Measurements from ENCODE around the gene CCDC6. TPM values are rescaled to one million over a fixed set of nuclear protein-coding genes. Genes with fewer than 3 reads are reported as not detected.
"Not testable (repeated sequence)": the region's sequence is repeated elsewhere in the genome, so short reads cannot be mapped to it uniquely, and the experiment has no call there.

CCDC6 gene
- polyA plus RNA-seq, 2 of the 4 experiments (the other 2 are of a cell fraction), result 21.4 to 43.5 TPM

DNA sequence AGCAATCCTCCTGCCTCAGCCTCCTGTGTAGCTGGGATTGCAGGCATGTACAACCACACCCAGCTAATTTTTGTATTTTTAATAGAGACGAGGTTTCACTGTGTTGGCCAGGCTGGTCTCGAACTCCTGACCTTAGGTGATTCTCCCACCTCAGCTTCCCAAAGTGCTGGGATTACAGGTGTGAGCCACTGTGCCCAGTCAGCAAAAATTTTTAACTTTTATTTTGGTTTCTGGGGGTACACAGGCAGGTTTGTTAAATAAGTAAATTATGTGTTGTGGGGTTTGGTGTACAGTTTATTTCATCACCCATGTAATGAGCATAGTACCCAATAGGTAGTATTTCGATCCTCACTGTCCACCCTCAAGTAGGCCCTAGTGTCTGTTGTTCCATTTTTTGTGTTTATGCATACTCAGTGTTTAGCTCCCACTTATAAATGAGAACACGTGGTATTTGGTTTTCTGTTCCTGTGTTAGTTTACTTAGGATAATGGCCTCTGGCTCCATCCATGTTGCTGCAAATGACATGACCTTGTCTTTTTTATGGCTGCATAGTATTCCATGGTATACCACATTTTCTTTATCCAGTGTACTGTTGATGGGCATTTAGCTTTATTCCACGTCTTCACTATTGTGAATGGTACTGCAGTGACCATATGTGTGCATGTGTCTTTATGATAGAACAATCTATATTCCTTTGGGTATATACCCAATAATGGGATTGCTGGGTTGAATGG, 24.6 kb upstream of the CCDC6 start:
- H3K9me3 ChIP-seq; FAIRE-seq; POLR2A ChIA-PET; H3K4me2 ChIP-seq; H3K27ac ChIP-seq; DNase-seq (ENCODE audit: low read depth in 1 of 2, low spot score in 1 of 2); H3K4me3 ChIP-seq; H3K4me1 ChIP-seq; ATAC-seq: not testable (repeated sequence)
- CTCF ChIA-PET, result interaction anchor here (0.7 to 1.0 kb wide), 2 partner anchors 11 to 73 kb away, joined by 3 to 4 read pairs; no protein-coding TSS in a partner anchor
- WGBS (ENCODE audit: missing lambda C conversion rate), result 20% methylated on average over 5 of the region's 5 CpGs
- peak; percentile 79 for TF ChIP-seq MAFK (IDR thresholded peaks at IDR 0.05; ENCODE audit: partially characterized antibody)

DNA sequence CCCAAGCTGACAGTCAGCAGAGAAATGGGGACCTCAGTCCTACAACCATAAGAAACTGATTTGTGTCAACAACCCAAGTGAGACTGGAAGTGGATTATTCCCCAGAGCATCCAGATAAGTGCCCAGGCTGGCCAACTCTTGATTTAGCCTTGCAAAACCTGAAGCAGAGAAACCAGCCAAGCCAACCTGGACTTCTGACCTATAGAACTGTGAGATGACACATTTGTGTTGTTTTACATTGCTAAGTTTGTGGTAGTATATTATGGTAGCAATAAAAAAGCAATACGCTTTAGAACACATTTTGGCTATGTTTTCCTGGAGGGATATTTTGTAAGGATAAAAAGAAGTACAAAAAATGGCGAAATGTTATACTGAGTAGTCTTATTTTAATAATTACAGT, 19.7 kb upstream of the CCDC6 start:
- peaks cover 14% of the 10 kb centered on the region; the same call in 2 of the 3 replicates for H3K9me3 ChIP-seq
- no peak for DNase-seq (ENCODE audit: low read depth in 1 of 2, low spot score in 1 of 2)
- ChIA-PET POLR2A (no interaction called here), CTCF (no interaction called here)
- no peak overlapping the region for H3K27ac ChIP-seq
- H3K4me2 ChIP-seq, result no peak overlapping the region
- H3K4me1 ChIP-seq, result no peaks in the 10 kb centered on the region
- ATAC-seq, result no peak
- FAIRE-seq, result no peak
- TF ChIP-seq, protein P1, sequence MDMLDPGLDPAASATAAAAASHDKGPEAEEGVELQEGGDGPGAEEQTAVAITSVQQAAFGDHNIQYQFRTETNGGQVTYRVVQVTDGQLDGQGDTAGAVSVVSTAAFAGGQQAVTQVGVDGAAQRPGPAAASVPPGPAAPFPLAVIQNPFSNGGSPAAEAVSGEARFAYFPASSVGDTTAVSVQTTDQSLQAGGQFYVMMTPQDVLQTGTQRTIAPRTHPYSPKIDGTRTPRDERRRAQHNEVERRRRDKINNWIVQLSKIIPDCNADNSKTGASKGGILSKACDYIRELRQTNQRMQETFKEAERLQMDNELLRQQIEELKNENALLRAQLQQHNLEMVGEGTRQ (IDR thresholded peaks at IDR 0.05), result no peak
- no peak for TF ChIP-seq MYC (IDR thresholded peaks at IDR 0.05; ENCODE audit: borderline replicate concordance, low read length)
- TF ChIP-seq POLR2AphosphoS2 (conservative IDR thresholded peaks at IDR 0.05; ENCODE audit: low read length), result no peak
- TF ChIP-seq HDAC2 (IDR thresholded peaks at IDR 0.05), result no peak
- TF ChIP-seq KDM5A (IDR thresholded peaks at IDR 0.05), result no peak
- TF ChIP-seq, protein P2, sequence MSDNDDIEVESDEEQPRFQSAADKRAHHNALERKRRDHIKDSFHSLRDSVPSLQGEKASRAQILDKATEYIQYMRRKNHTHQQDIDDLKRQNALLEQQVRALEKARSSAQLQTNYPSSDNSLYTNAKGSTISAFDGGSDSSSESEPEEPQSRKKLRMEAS (IDR thresholded peaks at IDR 0.05), result no peak
- TF ChIP-seq FOXS1 (CRISPR knock-in tag; IDR thresholded peaks at IDR 0.05), result no peak
- TF ChIP-seq EHMT2 (IDR thresholded peaks at IDR 0.05; ENCODE audit: low read depth), result no peak
- TF ChIP-seq, protein P3, sequence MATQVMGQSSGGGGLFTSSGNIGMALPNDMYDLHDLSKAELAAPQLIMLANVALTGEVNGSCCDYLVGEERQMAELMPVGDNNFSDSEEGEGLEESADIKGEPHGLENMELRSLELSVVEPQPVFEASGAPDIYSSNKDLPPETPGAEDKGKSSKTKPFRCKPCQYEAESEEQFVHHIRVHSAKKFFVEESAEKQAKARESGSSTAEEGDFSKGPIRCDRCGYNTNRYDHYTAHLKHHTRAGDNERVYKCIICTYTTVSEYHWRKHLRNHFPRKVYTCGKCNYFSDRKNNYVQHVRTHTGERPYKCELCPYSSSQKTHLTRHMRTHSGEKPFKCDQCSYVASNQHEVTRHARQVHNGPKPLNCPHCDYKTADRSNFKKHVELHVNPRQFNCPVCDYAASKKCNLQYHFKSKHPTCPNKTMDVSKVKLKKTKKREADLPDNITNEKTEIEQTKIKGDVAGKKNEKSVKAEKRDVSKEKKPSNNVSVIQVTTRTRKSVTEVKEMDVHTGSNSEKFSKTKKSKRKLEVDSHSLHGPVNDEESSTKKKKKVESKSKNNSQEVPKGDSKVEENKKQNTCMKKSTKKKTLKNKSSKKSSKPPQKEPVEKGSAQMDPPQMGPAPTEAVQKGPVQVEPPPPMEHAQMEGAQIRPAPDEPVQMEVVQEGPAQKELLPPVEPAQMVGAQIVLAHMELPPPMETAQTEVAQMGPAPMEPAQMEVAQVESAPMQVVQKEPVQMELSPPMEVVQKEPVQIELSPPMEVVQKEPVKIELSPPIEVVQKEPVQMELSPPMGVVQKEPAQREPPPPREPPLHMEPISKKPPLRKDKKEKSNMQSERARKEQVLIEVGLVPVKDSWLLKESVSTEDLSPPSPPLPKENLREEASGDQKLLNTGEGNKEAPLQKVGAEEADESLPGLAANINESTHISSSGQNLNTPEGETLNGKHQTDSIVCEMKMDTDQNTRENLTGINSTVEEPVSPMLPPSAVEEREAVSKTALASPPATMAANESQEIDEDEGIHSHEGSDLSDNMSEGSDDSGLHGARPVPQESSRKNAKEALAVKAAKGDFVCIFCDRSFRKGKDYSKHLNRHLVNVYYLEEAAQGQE (IDR thresholded peaks at IDR 0.05), result no peak
- TF ChIP-seq SREBF2 (IDR thresholded peaks at IDR 0.05), result no peak
- TF ChIP-seq RAD21 (conservative IDR thresholded peaks at IDR 0.05 in 1 of 2, IDR thresholded peaks at IDR 0.05 in 1 of 2), result no peak
- no peak for TF ChIP-seq CHD2 (IDR thresholded peaks at IDR 0.05; ENCODE audit: low read length, partially characterized antibody)
- no peak for TF ChIP-seq ESRRA (IDR thresholded peaks at IDR 0.05; ENCODE audit: borderline replicate concordance, low read length)
- TF ChIP-seq, protein P4, sequence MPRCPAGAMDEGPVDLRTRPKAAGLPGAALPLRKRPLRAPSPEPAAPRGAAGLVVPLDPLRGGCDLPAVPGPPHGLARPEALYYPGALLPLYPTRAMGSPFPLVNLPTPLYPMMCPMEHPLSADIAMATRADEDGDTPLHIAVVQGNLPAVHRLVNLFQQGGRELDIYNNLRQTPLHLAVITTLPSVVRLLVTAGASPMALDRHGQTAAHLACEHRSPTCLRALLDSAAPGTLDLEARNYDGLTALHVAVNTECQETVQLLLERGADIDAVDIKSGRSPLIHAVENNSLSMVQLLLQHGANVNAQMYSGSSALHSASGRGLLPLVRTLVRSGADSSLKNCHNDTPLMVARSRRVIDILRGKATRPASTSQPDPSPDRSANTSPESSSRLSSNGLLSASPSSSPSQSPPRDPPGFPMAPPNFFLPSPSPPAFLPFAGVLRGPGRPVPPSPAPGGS (IDR thresholded peaks at IDR 0.05), result no peak
- no peak for TF ChIP-seq POLR2A (IDR thresholded peaks at IDR 0.05; ENCODE audit: low read length)
- no peak for TF ChIP-seq EP300 (IDR thresholded peaks at IDR 0.05)
- WGBS (ENCODE audit: missing lambda C conversion rate), result 33% methylated on average over 2 of the region's 2 CpGs
- H3K4me3 ChIP-seq, result no peak overlapping the region

DNA sequence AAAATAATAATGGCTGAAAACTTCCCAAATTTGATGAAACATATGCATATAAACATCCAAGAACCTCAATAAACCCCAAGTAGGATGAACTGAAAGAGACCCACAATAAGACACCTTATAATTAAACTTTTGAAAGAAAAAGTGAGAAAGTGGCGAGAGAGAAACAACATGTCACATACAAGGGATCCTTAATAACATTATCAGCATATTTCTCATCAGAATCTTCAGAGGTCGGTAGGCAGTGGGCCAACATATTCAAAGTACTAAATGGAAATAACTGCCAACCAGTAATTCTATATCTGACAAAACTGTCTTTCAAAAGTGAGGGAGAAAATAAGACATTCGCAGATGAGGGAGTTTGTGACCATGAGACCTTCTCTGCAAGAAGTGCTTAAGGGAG, 16.6 kb upstream of the CCDC6 start:
- no peak overlapping the region for H3K4me3 ChIP-seq
- H3K4me2 ChIP-seq, result no peak overlapping the region
- no peaks in the 10 kb centered on the region for H3K4me1 ChIP-seq
- DNase-seq (ENCODE audit: low read depth in 1 of 2, low spot score in 1 of 2), result no peak
- TF ChIP-seq HEYL (CRISPR knock-in tag; IDR thresholded peaks at IDR 0.05) (no peak), SREBF2 (IDR thresholded peaks at IDR 0.05) (no peak), HOXA7 (CRISPR knock-in tag; IDR thresholded peaks at IDR 0.05) (no peak), FOSL2 (IDR thresholded peaks at IDR 0.05) (no peak), FOSL2 (CRISPR knock-in tag; IDR thresholded peaks at IDR 0.05) (no peak), ZC3H11A (IDR thresholded peaks at IDR 0.05) (no peak), HDAC2 (IDR thresholded peaks at IDR 0.05) (no peak)
- TF ChIP-seq, protein P5, sequence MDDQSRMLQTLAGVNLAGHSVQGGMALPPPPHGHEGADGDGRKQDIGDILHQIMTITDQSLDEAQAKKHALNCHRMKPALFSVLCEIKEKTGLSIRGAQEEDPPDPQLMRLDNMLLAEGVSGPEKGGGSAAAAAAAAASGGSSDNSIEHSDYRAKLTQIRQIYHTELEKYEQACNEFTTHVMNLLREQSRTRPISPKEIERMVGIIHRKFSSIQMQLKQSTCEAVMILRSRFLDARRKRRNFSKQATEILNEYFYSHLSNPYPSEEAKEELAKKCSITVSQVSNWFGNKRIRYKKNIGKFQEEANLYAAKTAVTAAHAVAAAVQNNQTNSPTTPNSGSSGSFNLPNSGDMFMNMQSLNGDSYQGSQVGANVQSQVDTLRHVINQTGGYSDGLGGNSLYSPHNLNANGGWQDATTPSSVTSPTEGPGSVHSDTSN (IDR thresholded peaks at IDR 0.05), result no peak
- TF ChIP-seq, protein P6, sequence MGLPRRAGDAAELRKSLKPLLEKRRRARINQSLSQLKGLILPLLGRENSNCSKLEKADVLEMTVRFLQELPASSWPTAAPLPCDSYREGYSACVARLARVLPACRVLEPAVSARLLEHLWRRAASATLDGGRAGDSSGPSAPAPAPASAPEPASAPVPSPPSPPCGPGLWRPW (IDR thresholded peaks at IDR 0.05), result no peak
- ChIA-PET CTCF (no interaction called here), POLR2A (no interaction called here)
- no peak overlapping the region for H3K27ac ChIP-seq
- peaks cover 12% of the 10 kb centered on the region; the same call in 2 of the 3 replicates for H3K9me3 ChIP-seq
- FAIRE-seq, result no peak
- WGBS (ENCODE audit: missing lambda C conversion rate), result 37% methylated on average over 3 of the region's 3 CpGs
- ATAC-seq, result no peak

Measured in A549 (cell line).